ENCODE measurements around the gene SYT11. TPM values are rescaled to one million over a fixed set of nuclear protein-coding genes. Genes with fewer than 3 reads are reported as not detected.

The SYT11 gene
- total and polyA plus RNA-seq, 9 of the 15 experiments (the other 6 are each of a cell fraction or from before 2014, with no cell fraction given) = 0.05 to 0.18 (median 0.11) TPM

DNA sequence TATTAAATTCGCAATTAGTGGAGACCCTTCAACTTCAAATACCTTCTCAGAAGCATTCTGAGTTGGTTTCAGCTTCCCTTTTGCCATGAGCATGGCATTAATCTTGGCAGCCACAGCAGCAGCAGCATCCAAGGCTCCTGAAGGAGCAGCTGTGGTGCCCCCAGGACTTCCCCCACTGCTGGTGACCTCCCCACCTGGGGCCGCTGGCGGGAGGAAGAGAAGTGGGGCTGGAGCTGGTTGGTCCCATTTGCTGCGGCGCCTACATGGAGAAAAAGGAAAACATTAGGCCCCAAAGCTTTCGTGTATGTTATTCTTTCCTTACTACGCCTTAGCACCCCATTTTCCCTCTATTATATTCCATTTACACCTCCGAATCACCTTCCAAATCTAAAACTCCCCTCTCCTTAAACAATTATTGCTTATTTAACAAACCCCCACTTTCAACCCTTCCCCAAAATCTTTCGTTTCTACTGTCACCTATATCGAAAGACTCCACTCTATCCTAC lies 74.3 kb downstream of the SYT11 start (continued):
- TF ChIP-seq, protein P1, sequence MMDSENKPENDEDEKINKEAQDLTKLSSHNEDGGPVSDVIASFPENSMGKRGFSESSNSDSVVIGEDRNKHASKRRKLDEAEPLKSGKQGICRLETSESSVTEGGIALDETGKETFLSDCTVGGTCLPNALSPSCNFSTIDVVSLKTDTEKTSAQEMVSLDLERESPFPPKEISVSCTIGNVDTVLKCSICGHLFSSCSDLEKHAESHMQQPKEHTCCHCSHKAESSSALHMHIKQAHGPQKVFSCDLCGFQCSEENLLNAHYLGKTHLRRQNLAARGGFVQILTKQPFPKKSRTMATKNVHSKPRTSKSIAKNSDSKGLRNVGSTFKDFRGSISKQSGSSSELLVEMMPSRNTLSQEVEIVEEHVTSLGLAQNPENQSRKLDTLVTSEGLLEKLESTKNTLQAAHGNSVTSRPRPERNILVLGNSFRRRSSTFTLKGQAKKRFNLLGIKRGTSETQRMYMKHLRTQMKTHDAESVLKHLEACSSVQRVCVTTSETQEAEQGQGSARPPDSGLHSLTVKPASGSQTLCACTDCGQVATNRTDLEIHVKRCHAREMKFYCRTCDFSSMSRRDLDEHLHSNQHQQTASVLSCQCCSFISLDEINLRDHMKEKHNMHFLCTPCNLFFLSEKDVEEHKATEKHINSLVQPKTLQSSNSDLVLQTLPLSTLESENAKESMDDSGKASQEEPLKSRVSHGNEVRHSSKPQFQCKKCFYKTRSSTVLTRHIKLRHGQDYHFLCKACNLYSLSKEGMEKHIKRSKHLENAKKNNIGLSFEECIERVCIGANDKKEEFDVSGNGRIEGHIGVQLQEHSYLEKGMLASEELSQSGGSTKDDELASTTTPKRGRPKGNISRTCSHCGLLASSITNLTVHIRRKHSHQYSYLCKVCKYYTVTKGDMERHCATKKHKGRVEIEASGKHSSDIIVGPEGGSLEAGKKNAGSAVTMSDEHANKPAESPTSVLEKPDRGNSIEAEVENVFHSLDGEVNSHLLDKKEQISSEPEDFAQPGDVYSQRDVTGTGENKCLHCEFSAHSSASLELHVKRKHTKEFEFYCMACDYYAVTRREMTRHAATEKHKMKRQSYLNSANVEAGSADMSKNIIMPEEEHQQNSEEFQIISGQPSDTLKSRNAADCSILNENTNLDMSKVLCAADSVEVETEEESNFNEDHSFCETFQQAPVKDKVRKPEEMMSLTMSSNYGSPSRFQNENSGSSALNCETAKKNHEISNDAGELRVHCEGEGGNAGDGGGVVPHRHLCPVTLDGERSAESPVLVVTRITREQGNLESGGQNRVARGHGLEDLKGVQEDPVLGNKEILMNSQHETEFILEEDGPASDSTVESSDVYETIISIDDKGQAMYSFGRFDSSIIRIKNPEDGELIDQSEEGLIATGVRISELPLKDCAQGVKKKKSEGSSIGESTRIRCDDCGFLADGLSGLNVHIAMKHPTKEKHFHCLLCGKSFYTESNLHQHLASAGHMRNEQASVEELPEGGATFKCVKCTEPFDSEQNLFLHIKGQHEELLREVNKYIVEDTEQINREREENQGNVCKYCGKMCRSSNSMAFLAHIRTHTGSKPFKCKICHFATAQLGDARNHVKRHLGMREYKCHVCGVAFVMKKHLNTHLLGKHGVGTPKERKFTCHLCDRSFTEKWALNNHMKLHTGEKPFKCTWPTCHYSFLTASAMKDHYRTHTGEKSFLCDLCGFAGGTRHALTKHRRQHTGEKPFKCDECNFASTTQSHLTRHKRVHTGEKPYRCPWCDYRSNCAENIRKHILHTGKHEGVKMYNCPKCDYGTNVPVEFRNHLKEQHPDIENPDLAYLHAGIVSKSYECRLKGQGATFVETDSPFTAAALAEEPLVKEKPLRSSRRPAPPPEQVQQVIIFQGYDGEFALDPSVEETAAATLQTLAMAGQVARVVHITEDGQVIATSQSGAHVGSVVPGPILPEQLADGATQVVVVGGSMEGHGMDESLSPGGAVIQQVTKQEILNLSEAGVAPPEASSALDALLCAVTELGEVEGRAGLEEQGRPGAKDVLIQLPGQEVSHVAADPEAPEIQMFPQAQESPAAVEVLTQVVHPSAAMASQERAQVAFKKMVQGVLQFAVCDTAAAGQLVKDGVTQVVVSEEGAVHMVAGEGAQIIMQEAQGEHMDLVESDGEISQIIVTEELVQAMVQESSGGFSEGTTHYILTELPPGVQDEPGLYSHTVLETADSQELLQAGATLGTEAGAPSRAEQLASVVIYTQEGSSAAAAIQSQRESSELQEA (IDR thresholded peaks at IDR 0.05; ENCODE audit: low read depth) = 0 out of 2 replicates have a peak, but pooled peaks have one; percentile 12
- TF ChIP-seq SNIP1 (IDR thresholded peaks at IDR 0.05; ENCODE audit: low read depth) = 0 out of 2 replicates have a peak, but pooled peaks have one; percentile 22
